Measurements from ENCODE around the gene PCYOX1L. TPM values are rescaled to one million over a fixed set of nuclear protein-coding genes. Genes with fewer than 3 reads are reported as not detected.

Gene PCYOX1L
- total and polyA plus RNA-seq, 9 of the 15 experiments (the other 6 are each of a cell fraction or from before 2014, with no cell fraction given) = 2.3 to 17.9 (median 6.0) TPM

- BruUV-seq (replicated peaks) = no TSS peak
- Histone ChIP-seq H4K20me1 (replicated peaks; ENCODE audit: control insufficient read depth, insufficient read depth, low read length) (no peaks in the 10 kb centered on the region), H3K9me3 (replicated peaks; ENCODE audit: control insufficient read depth, insufficient read depth, low read depth, low read length) (no peaks in the 10 kb centered on the region), H3K4me2 (ENCODE audit: insufficient read depth, low read length) (no peak overlapping the region), H3K4me3 (no peak overlapping the region), H3K9me1 (ENCODE audit: control insufficient read depth, insufficient read depth, low read length) (no peaks in the 10 kb centered on the region), H3K9ac (ENCODE audit: insufficient read depth in 1 of 2, low read depth in 2 of 2, low read length in 2 of 2) (no peak overlapping the region; a peak in 1 of 4 replicates), H3K36me3 (ENCODE audit: control insufficient read depth, insufficient read depth, low read length) (no peaks in the 10 kb centered on the region), H2AFZ (ENCODE audit: low read depth, low read length) (no peak overlapping the region), H3K79me2 (ENCODE audit: control insufficient read depth, insufficient read depth, low read length) (no peaks in the 10 kb centered on the region), H3K4me1 (replicated peaks in 1 of 2; ENCODE audit: control insufficient read depth in 2 of 2, insufficient read depth in 2 of 2, low read length in 2 of 2) (peaks cover 3 to 5% of the 10 kb centered on the region in 2 experiments; a peak in 4 of 5 replicates), H3K27me3 (ENCODE audit: control insufficient read depth in 2 of 2, insufficient read depth in 2 of 2, low read length in 2 of 2) (no peaks in the 10 kb centered on the region), H3K27ac (ENCODE audit: extremely low read depth, low read depth, low read length) (no peak overlapping the region)
- 44% methylated on average over 9 of the region's 9 CpGs for WGBS (ENCODE audit: insufficient coverage, low coverage, missing lambda C conversion rate)
- ChIA-PET POLR2A (interaction anchor here (2.2 kb wide), 1 partner anchor 17 kb away, joined by 7 read pairs; no protein-coding TSS in a partner anchor), CTCF (ENCODE audit: low intra/inter-chr PET ratio) (no interaction called here)
- DNase-seq (ENCODE audit: extremely low read depth in 1 of 4, low spot score in 3 of 4) (no peak), ATAC-seq (no peak), FAIRE-seq (no peak)
- in situ Hi-C loops (cut with MboI) (no loop called here), intact Hi-C loops (cut with micrococcal nuclease) (no loop called here)
- TF ChIP-seq GATAD2B (IDR thresholded peaks at IDR 0.05; ENCODE audit: borderline replicate concordance) (no peak), TEAD4 (IDR thresholded peaks at IDR 0.05; ENCODE audit: low read length) (no peak), TEAD4 (CRISPR knock-in tag; IDR thresholded peaks at IDR 0.05; ENCODE audit: borderline replicate concordance) (no peak), CBX1 (IDR thresholded peaks at IDR 0.05; ENCODE audit: low read depth) (peak; percentile 68; the same call in 1 of the 2 replicates), BCOR (IDR thresholded peaks at IDR 0.05) (peak; percentile 89), PTBP1 (IDR thresholded peaks at IDR 0.05; ENCODE audit: low read depth, low read length) (0 out of 2 replicates have a peak, but pooled peaks have one; percentile 38), ZNF197 (CRISPR knock-in tag; IDR thresholded peaks at IDR 0.05; ENCODE audit: low read depth) (no peak), EP400 (IDR thresholded peaks at IDR 0.05) (no peak), SMARCA5 (IDR thresholded peaks at IDR 0.05) (peak; percentile 60; the same call in 1 of the 2 replicates), KDM1A (IDR thresholded peaks at IDR 0.05) (peak; percentile 51 to 66; a peak in 2 of 4 replicates), RBM25 (IDR thresholded peaks at IDR 0.05; ENCODE audit: low read depth, low read length, severe bottlenecking) (peak; percentile 96), ZFP36 (IDR thresholded peaks at IDR 0.05; ENCODE audit: low read depth, low read length, partially characterized antibody) (peak; percentile 21), CXXC5 (CRISPR knock-in tag; IDR thresholded peaks at IDR 0.05) (no peak), CTCF (IDR thresholded peaks at IDR 0.05 in 2 of 3, conservative IDR thresholded peaks at IDR 0.05 in 1 of 3; ENCODE audit: insufficient read depth in 2 of 3, low read depth in 1 of 3, low read length in 3 of 3) (no peak), MBD2 (IDR thresholded peaks at IDR 0.05; ENCODE audit: borderline replicate concordance, low read depth) (no peak), RCOR1 (IDR thresholded peaks at IDR 0.05; ENCODE audit: borderline replicate concordance in 1 of 2, low read depth in 2 of 2, low read length in 2 of 2) (0 out of 4 replicates have a peak, but pooled peaks of 1 of the 2 experiments have one; percentile 7)
- TF ChIP-seq, protein P1, sequence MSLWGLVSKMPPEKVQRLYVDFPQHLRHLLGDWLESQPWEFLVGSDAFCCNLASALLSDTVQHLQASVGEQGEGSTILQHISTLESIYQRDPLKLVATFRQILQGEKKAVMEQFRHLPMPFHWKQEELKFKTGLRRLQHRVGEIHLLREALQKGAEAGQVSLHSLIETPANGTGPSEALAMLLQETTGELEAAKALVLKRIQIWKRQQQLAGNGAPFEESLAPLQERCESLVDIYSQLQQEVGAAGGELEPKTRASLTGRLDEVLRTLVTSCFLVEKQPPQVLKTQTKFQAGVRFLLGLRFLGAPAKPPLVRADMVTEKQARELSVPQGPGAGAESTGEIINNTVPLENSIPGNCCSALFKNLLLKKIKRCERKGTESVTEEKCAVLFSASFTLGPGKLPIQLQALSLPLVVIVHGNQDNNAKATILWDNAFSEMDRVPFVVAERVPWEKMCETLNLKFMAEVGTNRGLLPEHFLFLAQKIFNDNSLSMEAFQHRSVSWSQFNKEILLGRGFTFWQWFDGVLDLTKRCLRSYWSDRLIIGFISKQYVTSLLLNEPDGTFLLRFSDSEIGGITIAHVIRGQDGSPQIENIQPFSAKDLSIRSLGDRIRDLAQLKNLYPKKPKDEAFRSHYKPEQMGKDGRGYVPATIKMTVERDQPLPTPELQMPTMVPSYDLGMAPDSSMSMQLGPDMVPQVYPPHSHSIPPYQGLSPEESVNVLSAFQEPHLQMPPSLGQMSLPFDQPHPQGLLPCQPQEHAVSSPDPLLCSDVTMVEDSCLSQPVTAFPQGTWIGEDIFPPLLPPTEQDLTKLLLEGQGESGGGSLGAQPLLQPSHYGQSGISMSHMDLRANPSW (CRISPR knock-in tag; IDR thresholded peaks at IDR 0.05) = no peak
- TF ChIP-seq, protein P2, sequence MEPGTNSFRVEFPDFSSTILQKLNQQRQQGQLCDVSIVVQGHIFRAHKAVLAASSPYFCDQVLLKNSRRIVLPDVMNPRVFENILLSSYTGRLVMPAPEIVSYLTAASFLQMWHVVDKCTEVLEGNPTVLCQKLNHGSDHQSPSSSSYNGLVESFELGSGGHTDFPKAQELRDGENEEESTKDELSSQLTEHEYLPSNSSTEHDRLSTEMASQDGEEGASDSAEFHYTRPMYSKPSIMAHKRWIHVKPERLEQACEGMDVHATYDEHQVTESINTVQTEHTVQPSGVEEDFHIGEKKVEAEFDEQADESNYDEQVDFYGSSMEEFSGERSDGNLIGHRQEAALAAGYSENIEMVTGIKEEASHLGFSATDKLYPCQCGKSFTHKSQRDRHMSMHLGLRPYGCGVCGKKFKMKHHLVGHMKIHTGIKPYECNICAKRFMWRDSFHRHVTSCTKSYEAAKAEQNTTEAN (CRISPR knock-in tag; IDR thresholded peaks at IDR 0.05) = no peak
Observed at GRCh38 chr5:149417711-149418368, 60.0 kb downstream of the PCYOX1L start.

All from K562 (cell line).